Activated T-helper 1 cell treated with anti-CD3 and anti-CD28 coated beads, Interleukin-12 subunit alpha, Interleukin-12 subunit beta, Interleukin-2, Interleukin-4 antibody, amounts not matched to agents 30 ng/mL and 10 ng/mL and 1 ng/mL, durations not matched to agents 14 hours and 24 hours and 36 hours (primary cell): Measurements from ENCODE around the gene ESPL1. TPM values are rescaled to one million over a fixed set of nuclear protein-coding genes. Genes with fewer than 3 reads are reported as not detected.

ENCODE experiments used
- DNase-seq: peaks from one replicate; pipeline ENCODE4 v3.0.0; 2021; ENCODE audit warnings: low spot score
- H3K27ac Mint-ChIP-seq: one replicate; pipeline ENCODE4 v1.8.0; 2021; ENCODE audit warnings: mild to moderate bottlenecking, mixed read lengths
- H3K27me3 Mint-ChIP-seq: one replicate; pipeline ENCODE4 v1.8.0; 2022; ENCODE audit warnings: mild to moderate bottlenecking, moderate library complexity, mixed read lengths; ENCODE audit not compliant: insufficient read depth
- H3K36me3 Mint-ChIP-seq: one replicate; pipeline ENCODE4 v1.8.0; 2021; ENCODE audit warnings: low read depth, mixed read lengths
- H3K4me1 Mint-ChIP-seq: one replicate; pipeline ENCODE4 v1.8.0; 2021; ENCODE audit warnings: low read depth, mixed read lengths
- H3K4me3 Mint-ChIP-seq: one replicate; pipeline ENCODE4 v1.8.0; 2021; ENCODE audit warnings: mild to moderate bottlenecking, moderate library complexity, mixed read lengths
- H3K9me3 Mint-ChIP-seq: one replicate; pipeline ENCODE4 v1.8.0; 2021; ENCODE audit warnings: mixed read lengths
- intact Hi-C: fragments of 100-400 bp; cut with micrococcal nuclease; formaldehyde crosslinking; loops from one replicate; pipeline ENCODE4 v1.15.1; 2024
- total RNA-seq: library from RNA; stranded (reverse); gene quantifications from 2 replicates; pipeline ENCODE4 v1.2.3, GENCODE V29; 2022

The ESPL1 gene
- total RNA-seq, 1 donor from 2014 or later: 61.2 TPM

GRCh38 chr12:53234271-53234914 lies 33.7 kb upstream of the ESPL1 start:
- intact Hi-C loops: no loop called here
- no peaks in the 10 kb centered on the region for H3K27me3 Mint-ChIP-seq
- H3K9me3 Mint-ChIP-seq: no peaks in the 10 kb centered on the region
- peaks cover 4% of the 10 kb centered on the region for H3K36me3 Mint-ChIP-seq
- H3K27ac Mint-ChIP-seq: no peak overlapping the region
- peak overlapping the region; percentile 32 for H3K4me3 Mint-ChIP-seq
- H3K4me1 Mint-ChIP-seq: peaks cover 63% of the 10 kb centered on the region
- no peak for DNase-seq

- H3K4me1 Mint-ChIP-seq: peaks cover 56% of the 10 kb centered on the region
- no peaks in the 10 kb centered on the region for H3K9me3 Mint-ChIP-seq
- H3K27ac Mint-ChIP-seq: peak overlapping the region; percentile 46
Observed at GRCh38 chr12:53235164-53235563, 32.9 kb upstream of the ESPL1 start.

GRCh38 chr12:53235742-53236442 lies 32.2 kb upstream of the ESPL1 start:
- peaks cover 51% of the 10 kb centered on the region for H3K4me1 Mint-ChIP-seq
- no peak overlapping the region for H3K4me3 Mint-ChIP-seq
- DNase-seq: no peak
- H3K27me3 Mint-ChIP-seq: peaks cover 5% of the 10 kb centered on the region
- H3K27ac Mint-ChIP-seq: peak overlapping the region; percentile 71
- no peaks in the 10 kb centered on the region for H3K9me3 Mint-ChIP-seq
- intact Hi-C loops: no loop called here
- H3K36me3 Mint-ChIP-seq: no peaks in the 10 kb centered on the region

More at GRCh38 chr12:53235164-53235563, 32.9 kb upstream of the ESPL1 start:
- DNase-seq: no peak
- Mint-ChIP-seq H3K36me3 (no peaks in the 10 kb centered on the region), H3K27me3 (peaks cover 3% of the 10 kb centered on the region), H3K4me3 (no peak overlapping the region)
- intact Hi-C loops: no loop called here

GRCh38 chr12:53236443-53237111 lies 31.5 kb upstream of the ESPL1 start:
- DNase-seq: peak; percentile 35
- peak overlapping the region; percentile 71 for H3K27ac Mint-ChIP-seq
- H3K4me1 Mint-ChIP-seq: peaks cover 45% of the 10 kb centered on the region
- intact Hi-C loops: no loop called here
- no peaks in the 10 kb centered on the region for H3K36me3 Mint-ChIP-seq
- H3K9me3 Mint-ChIP-seq: no peaks in the 10 kb centered on the region
- H3K4me3 Mint-ChIP-seq: peak overlapping the region; percentile 50
- H3K27me3 Mint-ChIP-seq: peaks cover 10% of the 10 kb centered on the region

GRCh38 chr12:53239643-53240258 lies 28.3 kb upstream of the ESPL1 start:
- Mint-ChIP-seq H3K27ac (no peak overlapping the region), H3K9me3 (no peaks in the 10 kb centered on the region), H3K27me3 (peaks cover 26% of the 10 kb centered on the region), H3K36me3 (no peaks in the 10 kb centered on the region), H3K4me1 (peaks cover 33% of the 10 kb centered on the region), H3K4me3 (no peak overlapping the region)
- DNase-seq: no peak
- intact Hi-C loops: no loop called here

- intact Hi-C loops: no loop called here
- H3K27ac Mint-ChIP-seq: no peak overlapping the region
Observed at GRCh38 chr12:53241623-53242412, 26.3 kb upstream of the ESPL1 start.

GRCh38 chr12:53244337-53244736 lies 23.8 kb upstream of the ESPL1 start:
- no peaks in the 10 kb centered on the region for H3K36me3 Mint-ChIP-seq
- intact Hi-C loops: no loop called here
- H3K9me3 Mint-ChIP-seq: no peaks in the 10 kb centered on the region
- no peak overlapping the region for H3K27ac Mint-ChIP-seq
- no peak for DNase-seq
- peaks cover 31% of the 10 kb centered on the region for H3K27me3 Mint-ChIP-seq
- peak overlapping the region; percentile 7 for H3K4me3 Mint-ChIP-seq
- H3K4me1 Mint-ChIP-seq: peaks cover 6% of the 10 kb centered on the region

More at GRCh38 chr12:53241623-53242412, 26.3 kb upstream of the ESPL1 start:
- peaks cover 29% of the 10 kb centered on the region for H3K27me3 Mint-ChIP-seq
- no peak for DNase-seq
- no peak overlapping the region for H3K4me3 Mint-ChIP-seq
- no peaks in the 10 kb centered on the region for H3K36me3 Mint-ChIP-seq
- H3K9me3 Mint-ChIP-seq: no peaks in the 10 kb centered on the region
- peaks cover 14% of the 10 kb centered on the region for H3K4me1 Mint-ChIP-seq

GRCh38 chr12:53245286-53245685 lies 22.8 kb upstream of the ESPL1 start:
- H3K36me3 Mint-ChIP-seq: no peaks in the 10 kb centered on the region
- H3K27me3 Mint-ChIP-seq: peaks cover 27% of the 10 kb centered on the region
- no peaks in the 10 kb centered on the region for H3K9me3 Mint-ChIP-seq
- no peak overlapping the region for H3K27ac Mint-ChIP-seq
- intact Hi-C loops: no loop called here
- H3K4me3 Mint-ChIP-seq: no peak overlapping the region
- DNase-seq: no peak
- peaks cover 6% of the 10 kb centered on the region for H3K4me1 Mint-ChIP-seq

GRCh38 chr12:53251477-53252348 lies 16.4 kb upstream of the ESPL1 start:
- peak overlapping the region; percentile 88 for H3K27ac Mint-ChIP-seq

GRCh38 chr12:53252349-53252916 lies 15.7 kb upstream of the ESPL1 start:
- Mint-ChIP-seq H3K4me1 (peaks cover 50% of the 10 kb centered on the region), H3K9me3 (no peaks in the 10 kb centered on the region)
- no peak for DNase-seq

More at GRCh38 chr12:53251477-53252348, 16.4 kb upstream of the ESPL1 start:
- H3K9me3 Mint-ChIP-seq: no peaks in the 10 kb centered on the region
- peaks cover 2% of the 10 kb centered on the region for H3K27me3 Mint-ChIP-seq
- H3K4me3 Mint-ChIP-seq: peak overlapping the region; percentile 99
- intact Hi-C loops: loop anchor here (1.0 to 2.0 kb wide), 10 partner anchors 17 to 92 kb away; partner anchors contain the start of genes AAAS, CSAD, ESPL1 and MYG1
- peak; percentile 69 for DNase-seq
- H3K4me1 Mint-ChIP-seq: peaks cover 50% of the 10 kb centered on the region
- H3K36me3 Mint-ChIP-seq: peaks cover 26% of the 10 kb centered on the region

GRCh38 chr12:53253298-53253697 lies 14.8 kb upstream of the ESPL1 start:
- Mint-ChIP-seq H3K27me3 (no peaks in the 10 kb centered on the region), H3K4me1 (peaks cover 50% of the 10 kb centered on the region), H3K4me3 (peak overlapping the region; percentile 99), H3K27ac (peak overlapping the region; percentile 88), H3K36me3 (peaks cover 29% of the 10 kb centered on the region), H3K9me3 (no peaks in the 10 kb centered on the region)
- intact Hi-C loops: loop anchor here (2.0 kb wide), 1 partner anchor 42 kb away; the partner anchor contains the start of gene PFDN5
- DNase-seq: no peak

More at GRCh38 chr12:53252349-53252916, 15.7 kb upstream of the ESPL1 start:
- Mint-ChIP-seq H3K4me3 (peak overlapping the region; percentile 99), H3K27me3 (no peaks in the 10 kb centered on the region), H3K27ac (peak overlapping the region; percentile 88), H3K36me3 (peaks cover 26% of the 10 kb centered on the region)
- intact Hi-C loops: loop anchor here (1.0 to 2.0 kb wide), 4 partner anchors 16 to 72 kb away; partner anchors contain the start of genes CSAD, ESPL1, PFDN5 and ZNF740
